NCI-H345 (cell line): Measurements from ENCODE around the gene CXCL1.

Experiments
- DNase-seq: peaks from one replicate; lab custom pipeline; 2025; lab: John Stamatoyannopoulos, UW

CXCL1 gene

GRCh38 chr4:73869130-73870055, at the start of gene CXCL1:
CXCL1 (plus strand) TSS chr4:73869393; CDS start chr4:73869471, 78 bp downstream.
- DNase-seq, result peak; percentile 37

- no peak for DNase-seq
These were observed 47.9 kb upstream of the CXCL1 start for GRCh38 chr4:73821325-73821724.

GRCh38 chr4:73822389-73822788, 46.8 kb upstream of the CXCL1 start:
- no peak for DNase-seq

GRCh38 chr4:73822812-73823504, 46.2 kb upstream of the CXCL1 start:
- no peak for DNase-seq

GRCh38 chr4:73823760-73824159, 45.4 kb upstream of the CXCL1 start:
- DNase-seq, result no peak

GRCh38 chr4:73828956-73829355, 40.2 kb upstream of the CXCL1 start:
- no peak for DNase-seq

- DNase-seq, result no peak
These were observed 37.6 kb upstream of the CXCL1 start for GRCh38 chr4:73831569-73831968.

- no peak for DNase-seq
These were observed 36.4 kb upstream of the CXCL1 start for GRCh38 chr4:73832651-73833237.

GRCh38 chr4:73836373-73837279, 32.6 kb upstream of the CXCL1 start, which contains the start of gene CXCL6:
CXCL6 (plus strand) TSS chr4:73836678; CDS start chr4:73836751, 73 bp downstream.
- peak; percentile 35 for DNase-seq

- DNase-seq, result no peak
These were observed 30.1 kb upstream of the CXCL1 start for GRCh38 chr4:73839071-73839470.

GRCh38 chr4:73839715-73840114, 29.5 kb upstream of the CXCL1 start:
- DNase-seq, result no peak

GRCh38 chr4:73841243-73841925, 27.8 kb upstream of the CXCL1 start:
- DNase-seq, result no peak

- DNase-seq, result no peak
These were observed 26.5 kb upstream of the CXCL1 start for GRCh38 chr4:73842696-73843095.

GRCh38 chr4:73843369-73843768, 25.8 kb upstream of the CXCL1 start:
- no peak for DNase-seq

GRCh38 chr4:73844345-73844744, 24.8 kb upstream of the CXCL1 start:
- DNase-seq, result no peak

GRCh38 chr4:73844806-73845205, 24.4 kb upstream of the CXCL1 start:
- DNase-seq, result no peak

- DNase-seq, result no peak
These were observed 21.5 kb upstream of the CXCL1 start for GRCh38 chr4:73847526-73848182.

- DNase-seq, result no peak
These were observed 20.9 kb upstream of the CXCL1 start for GRCh38 chr4:73848183-73848777.

GRCh38 chr4:73850261-73850970, 18.8 kb upstream of the CXCL1 start:
- no peak for DNase-seq
